ENCODE data around the gene ADAT1. TPM values are rescaled to one million over a fixed set of nuclear protein-coding genes. Genes with fewer than 3 reads are reported as not detected.

ADAT1 gene
- total RNA-seq, 1 experiment from 2014 or later, result 42.8 TPM

- Histone ChIP-seq H3K4me3 (ENCODE audit: insufficient read depth, low read depth, low read length) (no peak overlapping the region), H3K36me3 (replicated peaks; ENCODE audit: control insufficient read depth, insufficient read depth, low read length) (peaks cover 64% of the 10 kb centered on the region), H3K27me3 (ENCODE audit: control insufficient read depth, insufficient read depth, low read length) (no peaks in the 10 kb centered on the region)
- no peak for DNase-seq
Observed at GRCh38 chr16:75630052-75630451, 7.0 kb upstream of the ADAT1 start.

GRCh38 chr16:75629132-75629531 is 6.1 kb upstream of the ADAT1 start:
- Histone ChIP-seq H3K4me3 (ENCODE audit: insufficient read depth, low read depth, low read length) (no peak overlapping the region), H3K36me3 (replicated peaks; ENCODE audit: control insufficient read depth, insufficient read depth, low read length) (peaks cover 62% of the 10 kb centered on the region), H3K27me3 (ENCODE audit: control insufficient read depth, insufficient read depth, low read length) (no peaks in the 10 kb centered on the region)
- no peak for DNase-seq

GRCh38 chr16:75628351-75628750 is 5.3 kb upstream of the ADAT1 start:
- peaks cover 55% of the 10 kb centered on the region for H3K36me3 ChIP-seq (replicated peaks; ENCODE audit: control insufficient read depth, insufficient read depth, low read length)
- H3K4me3 ChIP-seq (ENCODE audit: insufficient read depth, low read depth, low read length), result no peak overlapping the region
- no peaks in the 10 kb centered on the region for H3K27me3 ChIP-seq (ENCODE audit: control insufficient read depth, insufficient read depth, low read length)
- DNase-seq, result no peak

GRCh38 chr16:75627851-75628250 is 4.8 kb upstream of the ADAT1 start:
- H3K27me3 ChIP-seq (ENCODE audit: control insufficient read depth, insufficient read depth, low read length), result no peaks in the 10 kb centered on the region
- no peak for DNase-seq
- H3K36me3 ChIP-seq (replicated peaks; ENCODE audit: control insufficient read depth, insufficient read depth, low read length), result peaks cover 55% of the 10 kb centered on the region
- no peak overlapping the region for H3K4me3 ChIP-seq (ENCODE audit: insufficient read depth, low read depth, low read length)

DNA sequence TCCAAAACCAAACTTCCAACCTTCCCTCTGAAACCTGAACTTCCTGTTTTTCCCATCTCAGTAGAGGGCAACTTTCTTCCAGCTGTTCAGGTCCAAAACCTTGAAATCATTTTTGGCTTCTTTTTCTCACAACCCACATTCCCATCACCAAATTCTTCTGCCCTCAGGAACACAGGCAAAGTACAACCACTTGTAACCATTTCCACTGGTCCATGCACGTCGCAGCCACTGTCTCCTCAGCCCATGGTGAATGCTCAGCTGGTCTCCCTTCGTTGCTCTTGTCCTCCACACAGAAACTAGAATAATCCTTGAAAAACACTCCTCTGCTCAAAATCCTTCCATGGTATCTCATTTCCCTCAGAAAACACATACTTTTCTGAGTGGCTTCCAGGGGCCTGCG is 3.7 kb upstream of the ADAT1 start:
- Histone ChIP-seq H3K4me3 (ENCODE audit: insufficient read depth, low read depth, low read length) (no peak overlapping the region), H3K36me3 (replicated peaks; ENCODE audit: control insufficient read depth, insufficient read depth, low read length) (peaks cover 47% of the 10 kb centered on the region)
- no peak for DNase-seq

GRCh38 chr16:75624921-75625334 is 1.8 kb upstream of the ADAT1 start:
- no peaks in the 10 kb centered on the region for H3K27me3 ChIP-seq (ENCODE audit: control insufficient read depth, insufficient read depth, low read length)
- peaks cover 39% of the 10 kb centered on the region for H3K36me3 ChIP-seq (replicated peaks; ENCODE audit: control insufficient read depth, insufficient read depth, low read length)
- no peak for DNase-seq
- H3K4me3 ChIP-seq (ENCODE audit: insufficient read depth, low read depth, low read length), result no peak overlapping the region

More for the DNA sequence above, 3.7 kb upstream of the ADAT1 start:
- H3K27me3 ChIP-seq (ENCODE audit: control insufficient read depth, insufficient read depth, low read length), result no peaks in the 10 kb centered on the region

GRCh38 chr16:75621170-75621477 is 2.0 kb downstream of the ADAT1 start:
- Histone ChIP-seq H3K4me3 (ENCODE audit: insufficient read depth, low read depth, low read length) (no peak overlapping the region), H3K36me3 (replicated peaks; ENCODE audit: control insufficient read depth, insufficient read depth, low read length) (peaks cover 21% of the 10 kb centered on the region), H3K27me3 (ENCODE audit: control insufficient read depth, insufficient read depth, low read length) (no peaks in the 10 kb centered on the region)
- DNase-seq, result peak; percentile 46

- no peak for DNase-seq
- H3K4me3 ChIP-seq (ENCODE audit: insufficient read depth, low read depth, low read length), result no peak overlapping the region
- peaks cover 20% of the 10 kb centered on the region for H3K36me3 ChIP-seq (replicated peaks; ENCODE audit: control insufficient read depth, insufficient read depth, low read length)
- no peaks in the 10 kb centered on the region for H3K27me3 ChIP-seq (ENCODE audit: control insufficient read depth, insufficient read depth, low read length)
Observed at GRCh38 chr16:75620326-75621169, 2.5 kb downstream of the ADAT1 start.

- peaks cover 28% of the 10 kb centered on the region for H3K36me3 ChIP-seq (replicated peaks; ENCODE audit: control insufficient read depth, insufficient read depth, low read length)
Observed at GRCh38 chr16:75618780-75619179, 4.3 kb downstream of the ADAT1 start.

DNA sequence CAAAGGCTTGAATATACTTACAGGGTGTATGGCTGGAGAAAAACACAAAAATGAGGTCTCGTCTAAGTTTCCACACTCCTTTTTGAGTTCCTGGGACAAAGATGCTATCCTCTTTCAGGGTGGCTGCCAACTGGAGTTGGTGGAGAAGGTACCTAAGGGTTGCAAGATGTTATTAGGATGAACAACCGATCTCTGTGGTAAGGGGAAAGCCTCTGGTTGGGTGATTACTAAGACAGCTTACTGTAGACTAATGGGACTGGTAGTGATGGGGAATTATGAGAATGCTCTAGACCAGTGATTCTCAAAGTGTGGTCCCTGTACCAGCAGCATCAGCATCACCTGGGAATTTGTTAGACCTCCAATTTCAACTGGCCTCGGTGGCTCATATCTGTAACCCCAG is 6.0 kb downstream of the ADAT1 start:
- no peak for DNase-seq
- Histone ChIP-seq H3K27me3 (ENCODE audit: control insufficient read depth, insufficient read depth, low read length) (no peaks in the 10 kb centered on the region), H3K36me3 (replicated peaks; ENCODE audit: control insufficient read depth, insufficient read depth, low read length) (peaks cover 34% of the 10 kb centered on the region), H3K4me3 (ENCODE audit: insufficient read depth, low read depth, low read length) (no peak overlapping the region)

More at GRCh38 chr16:75618780-75619179, 4.3 kb downstream of the ADAT1 start:
- DNase-seq, result no peak
- H3K27me3 ChIP-seq (ENCODE audit: control insufficient read depth, insufficient read depth, low read length), result no peaks in the 10 kb centered on the region
- H3K4me3 ChIP-seq (ENCODE audit: insufficient read depth, low read depth, low read length), result no peak overlapping the region

DNA sequence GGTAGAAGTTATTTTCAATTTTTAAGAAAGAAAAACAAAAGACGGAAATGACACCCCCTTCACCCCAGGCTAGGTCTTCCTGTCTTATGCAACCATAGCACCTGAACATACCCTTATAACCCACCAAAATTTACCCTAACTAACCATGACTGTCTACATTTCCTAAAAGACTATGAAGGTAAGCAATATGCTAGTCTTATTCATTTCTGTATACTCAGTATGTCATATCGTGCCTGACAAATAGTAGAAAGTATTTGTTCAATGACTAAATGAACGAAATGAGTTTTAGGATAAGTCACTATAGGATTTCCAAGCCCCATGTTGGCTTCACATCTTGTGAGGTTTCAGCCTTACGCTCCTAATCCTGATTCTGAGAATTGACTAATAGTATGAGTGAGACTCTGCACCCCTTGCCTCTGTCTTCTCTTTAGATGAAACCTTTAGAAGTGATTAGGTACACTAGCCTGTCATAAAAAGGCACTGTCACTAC is 6.5 kb downstream of the ADAT1 start:
- no peak for DNase-seq
- Histone ChIP-seq H3K36me3 (replicated peaks; ENCODE audit: control insufficient read depth, insufficient read depth, low read length) (peaks cover 37% of the 10 kb centered on the region), H3K27me3 (ENCODE audit: control insufficient read depth, insufficient read depth, low read length) (no peaks in the 10 kb centered on the region), H3K4me3 (ENCODE audit: insufficient read depth, low read depth, low read length) (no peak overlapping the region)

- no peak for DNase-seq
- Histone ChIP-seq H3K27me3 (ENCODE audit: control insufficient read depth, insufficient read depth, low read length) (no peaks in the 10 kb centered on the region), H3K36me3 (replicated peaks; ENCODE audit: control insufficient read depth, insufficient read depth, low read length) (peaks cover 42% of the 10 kb centered on the region), H3K4me3 (ENCODE audit: insufficient read depth, low read depth, low read length) (no peak overlapping the region)
Observed at GRCh38 chr16:75615619-75616018, 7.5 kb downstream of the ADAT1 start.

- Histone ChIP-seq H3K27me3 (ENCODE audit: control insufficient read depth, insufficient read depth, low read length) (no peaks in the 10 kb centered on the region), H3K36me3 (replicated peaks; ENCODE audit: control insufficient read depth, insufficient read depth, low read length) (peaks cover 38% of the 10 kb centered on the region), H3K4me3 (ENCODE audit: insufficient read depth, low read depth, low read length) (no peak overlapping the region)
- DNase-seq, result no peak
Observed at GRCh38 chr16:75614066-75614897, 8.8 kb downstream of the ADAT1 start.

GRCh38 chr16:75606507-75606906 is 16.6 kb downstream of the ADAT1 start:
- no peaks in the 10 kb centered on the region for H3K27me3 ChIP-seq (ENCODE audit: control insufficient read depth, insufficient read depth, low read length)
- H3K4me3 ChIP-seq (ENCODE audit: insufficient read depth, low read depth, low read length), result no peak overlapping the region
- peaks cover 35% of the 10 kb centered on the region for H3K36me3 ChIP-seq (replicated peaks; ENCODE audit: control insufficient read depth, insufficient read depth, low read length)
- DNase-seq, result no peak

DNA sequence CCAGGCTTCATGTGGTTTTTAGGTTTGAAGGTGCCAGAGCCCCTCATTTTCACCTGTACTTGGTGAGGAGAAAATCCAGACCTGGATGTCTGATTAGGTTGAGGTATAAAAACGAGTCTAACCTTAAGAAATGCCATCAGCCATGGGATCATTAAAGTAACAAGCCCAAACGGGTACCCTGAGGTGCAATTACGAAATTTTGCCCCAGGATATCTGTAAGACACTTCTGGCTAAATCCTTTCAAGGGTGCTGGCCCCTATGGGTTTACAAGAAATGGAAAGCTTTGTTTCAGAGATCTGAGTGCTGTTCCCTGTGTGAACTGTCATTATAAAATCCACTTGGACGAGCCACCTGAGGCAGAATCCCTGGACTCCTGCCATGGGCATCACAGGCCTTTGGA is 19.8 kb downstream of the ADAT1 start:
- Histone ChIP-seq H3K36me3 (replicated peaks; ENCODE audit: control insufficient read depth, insufficient read depth, low read length) (peaks cover 26% of the 10 kb centered on the region), H3K27me3 (ENCODE audit: control insufficient read depth, insufficient read depth, low read length) (no peaks in the 10 kb centered on the region), H3K4me3 (ENCODE audit: insufficient read depth, low read depth, low read length) (no peak overlapping the region)
- DNase-seq, result no peak

All from H7 (cell line).